Stimulated activated CD4-positive, alpha-beta T cell treated with anti-CD3 and anti-CD28 coated beads, Interleukin-2, amount 100 ng/mL, for 48 hours (primary cell): ENCODE data around the gene CACNB1.
"Not testable (repeated sequence)": the region's sequence is repeated elsewhere in the genome, so short reads cannot be mapped to it uniquely, and the experiment has no call there.

ENCODE experiments used
- DNase-seq, 2 donors: peaks; one replicate each; pipeline ENCODE4 v3.0.0-alpha.2; 2020

The CACNB1 gene

GRCh38 chr17:39150104-39150634, 47.3 kb downstream of the CACNB1 start:
- no peak for DNase-seq

DNA sequence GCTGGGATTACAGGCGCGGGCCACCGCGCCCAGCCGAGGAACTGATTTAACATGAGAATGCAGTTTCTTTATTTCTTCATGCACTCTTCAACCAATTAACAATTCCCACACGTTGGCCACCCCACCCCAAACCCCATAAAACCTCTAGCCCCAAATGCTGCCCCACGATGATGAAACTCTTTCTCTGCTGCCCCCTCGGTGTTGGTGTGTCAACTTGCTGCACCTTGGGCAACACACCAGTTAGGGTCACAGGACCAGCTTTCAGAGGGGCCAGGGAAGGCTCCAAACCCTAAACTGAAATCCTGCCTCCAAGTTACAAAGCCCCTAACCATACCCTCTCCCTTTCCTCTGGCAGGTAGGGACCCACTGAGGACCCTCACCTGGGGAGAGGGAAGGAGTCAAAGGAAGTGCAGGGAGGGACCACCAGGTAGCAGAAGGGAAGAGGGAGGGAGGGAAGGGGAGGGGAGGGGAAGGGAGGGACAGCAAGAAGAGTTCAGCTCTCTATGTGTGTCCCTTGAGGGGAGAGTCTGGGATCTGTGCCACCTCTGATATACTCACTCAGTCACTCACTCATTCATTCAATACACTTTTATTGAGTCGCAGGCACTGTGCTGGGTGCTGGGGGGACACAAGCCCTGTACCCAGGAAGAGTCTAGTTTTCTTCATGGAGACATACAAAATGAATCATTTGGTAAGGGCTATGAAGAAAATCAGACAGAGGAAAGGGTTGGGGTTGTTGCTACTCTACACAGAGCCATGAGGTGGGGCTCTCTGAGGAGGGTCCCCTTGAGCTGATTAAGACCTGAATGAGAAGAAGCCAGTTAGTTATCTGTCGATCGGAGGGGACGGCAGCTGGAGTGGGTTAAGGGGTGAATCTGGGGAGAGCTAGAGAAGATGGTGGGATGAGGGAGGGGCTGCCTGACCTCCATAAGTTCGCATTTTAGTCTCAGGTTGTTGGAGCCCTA, 50.0 kb downstream of the CACNB1 start:
- no peak for DNase-seq

DNA sequence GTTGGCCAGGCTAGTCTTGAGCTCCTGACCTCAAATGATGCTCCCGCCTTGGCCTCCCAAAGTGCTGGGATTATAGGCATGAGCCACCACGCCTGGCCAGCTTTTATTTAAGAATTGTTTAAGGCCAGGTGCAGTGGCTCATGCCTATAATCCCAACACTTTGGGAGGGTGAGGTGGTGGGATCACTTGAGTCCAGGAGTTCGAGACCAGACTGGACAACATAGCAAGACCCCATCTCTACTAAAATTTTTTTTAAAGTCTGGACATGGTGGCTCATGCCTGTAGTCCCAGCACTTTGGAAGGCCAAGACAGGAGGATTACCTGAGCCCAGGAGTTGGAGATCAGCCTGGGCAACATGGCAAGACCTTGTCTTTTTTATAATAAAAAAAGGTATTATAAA, 51.2 kb downstream of the CACNB1 start:
- no peak for DNase-seq

DNA sequence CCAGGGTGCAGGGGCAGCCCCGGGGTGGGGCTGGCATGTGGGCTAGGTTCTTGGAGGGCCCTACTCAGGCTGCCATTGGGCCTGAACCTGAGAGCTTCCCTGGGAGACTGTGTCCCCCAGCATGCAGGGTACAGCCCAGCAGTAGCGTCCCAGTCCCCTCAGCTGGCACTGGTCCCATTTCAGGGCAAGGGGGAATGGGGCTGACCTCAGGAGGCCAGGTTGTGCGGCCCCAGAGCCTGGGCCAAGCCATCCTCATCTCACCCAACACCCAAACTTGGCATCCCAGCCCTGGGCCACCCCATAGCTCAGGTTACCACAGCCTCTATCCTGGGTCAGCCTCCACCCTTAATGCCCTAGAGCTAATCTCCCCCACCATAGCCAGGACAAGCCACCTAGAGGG, 52.3 kb downstream of the CACNB1 start:
- no peak for DNase-seq

DNA sequence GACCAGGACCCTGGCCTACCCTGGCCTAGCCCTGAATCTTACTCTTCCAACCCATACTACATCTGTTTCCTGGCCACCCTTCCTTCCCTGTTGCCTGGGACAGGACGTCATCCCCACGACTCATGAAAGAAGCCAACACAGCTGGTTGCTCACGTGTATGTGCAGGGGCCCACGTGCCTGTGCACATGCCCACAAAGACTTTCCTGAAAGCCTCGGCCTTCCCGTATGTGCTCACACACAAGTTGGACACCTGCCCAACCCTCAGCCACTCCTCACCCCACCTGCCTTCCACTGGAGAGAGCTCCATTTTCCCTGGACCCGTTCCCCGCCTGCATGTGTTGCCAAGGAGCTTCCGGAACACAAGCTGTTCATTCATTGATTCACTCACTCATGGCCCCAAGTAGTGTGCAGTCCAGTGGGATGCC, 53.0 kb downstream of the CACNB1 start:
- DNase-seq, result no peak

- no peak for DNase-seq
Measured at GRCh38 chr17:39143552-39144093, 53.8 kb downstream of the CACNB1 start.

DNA sequence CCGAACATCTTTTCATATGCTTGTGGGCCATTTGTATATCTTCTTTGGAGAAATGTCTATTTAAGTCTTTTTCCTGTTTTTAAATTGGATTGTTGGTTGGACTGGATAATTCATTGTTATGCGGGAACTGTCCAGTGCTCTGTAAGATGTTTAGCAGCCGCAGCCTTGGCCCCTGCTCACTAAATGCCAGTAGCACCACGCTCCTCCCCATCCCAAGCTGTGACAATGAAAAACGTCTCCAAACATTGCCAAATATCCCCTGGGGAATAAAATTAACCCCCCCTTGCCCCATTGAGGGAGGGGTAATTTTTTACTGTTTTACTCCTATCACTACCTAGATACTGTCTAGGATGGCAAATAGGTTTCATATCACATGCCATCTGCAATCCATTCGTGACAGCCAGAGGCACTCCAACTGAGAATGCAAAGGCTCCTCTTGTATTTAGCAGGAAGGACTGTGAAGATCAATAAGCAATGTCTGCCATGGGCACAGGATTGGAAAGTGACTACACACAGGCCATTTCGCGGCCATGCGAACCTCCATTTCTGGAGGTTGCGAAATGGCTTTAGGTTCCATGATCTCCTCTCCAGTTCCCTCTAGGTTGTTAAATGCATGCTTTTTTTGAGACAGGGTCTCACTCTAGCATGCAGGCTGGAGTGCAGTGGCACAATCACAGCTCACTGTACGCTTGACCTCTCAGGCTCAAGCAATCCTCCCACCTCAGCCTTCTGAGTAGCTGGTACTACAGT, 55.4 kb downstream of the CACNB1 start:
- no peak for DNase-seq

- no peak for DNase-seq
Measured at GRCh38 chr17:39141294-39141693, 56.2 kb downstream of the CACNB1 start.

DNA sequence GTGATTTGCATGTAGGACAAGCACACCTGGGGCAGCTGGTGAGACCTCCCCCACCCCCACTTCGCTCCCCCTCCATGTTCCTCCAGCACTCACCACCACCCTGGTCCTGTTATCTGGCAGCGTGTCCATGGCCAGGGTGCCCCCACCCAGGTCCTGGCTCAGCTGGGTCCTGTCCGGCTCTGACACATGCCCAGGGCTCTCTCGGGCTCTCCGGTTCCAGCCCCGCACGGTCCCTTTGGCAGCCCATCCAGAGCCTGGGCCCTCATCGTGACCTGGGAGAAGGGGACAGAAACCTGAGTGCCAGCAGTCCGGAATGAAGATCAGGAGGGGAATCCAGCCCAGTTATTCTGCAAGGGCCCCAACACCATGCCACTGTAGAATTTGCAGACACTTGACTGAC, 57.9 kb downstream of the CACNB1 start:
- DNase-seq, result no peak

DNA sequence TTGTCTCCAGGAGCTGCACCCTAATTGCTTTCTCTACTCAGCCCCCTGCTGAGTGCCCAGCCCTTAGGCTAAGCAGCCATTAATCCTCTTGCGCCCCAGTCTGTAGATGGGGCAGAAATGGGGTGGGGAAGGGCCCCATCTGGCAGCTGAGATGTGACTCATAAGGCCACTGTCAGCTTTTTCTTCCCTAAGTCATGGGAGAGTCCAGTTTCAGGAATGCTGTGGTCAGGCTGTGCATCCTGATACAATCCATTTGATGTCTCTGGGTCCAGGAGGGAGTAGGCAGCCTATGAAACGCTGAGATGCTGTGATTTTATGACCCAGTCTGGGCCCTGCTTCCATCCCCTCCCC, 58.3 kb downstream of the CACNB1 start:
- no peak for DNase-seq

DNA sequence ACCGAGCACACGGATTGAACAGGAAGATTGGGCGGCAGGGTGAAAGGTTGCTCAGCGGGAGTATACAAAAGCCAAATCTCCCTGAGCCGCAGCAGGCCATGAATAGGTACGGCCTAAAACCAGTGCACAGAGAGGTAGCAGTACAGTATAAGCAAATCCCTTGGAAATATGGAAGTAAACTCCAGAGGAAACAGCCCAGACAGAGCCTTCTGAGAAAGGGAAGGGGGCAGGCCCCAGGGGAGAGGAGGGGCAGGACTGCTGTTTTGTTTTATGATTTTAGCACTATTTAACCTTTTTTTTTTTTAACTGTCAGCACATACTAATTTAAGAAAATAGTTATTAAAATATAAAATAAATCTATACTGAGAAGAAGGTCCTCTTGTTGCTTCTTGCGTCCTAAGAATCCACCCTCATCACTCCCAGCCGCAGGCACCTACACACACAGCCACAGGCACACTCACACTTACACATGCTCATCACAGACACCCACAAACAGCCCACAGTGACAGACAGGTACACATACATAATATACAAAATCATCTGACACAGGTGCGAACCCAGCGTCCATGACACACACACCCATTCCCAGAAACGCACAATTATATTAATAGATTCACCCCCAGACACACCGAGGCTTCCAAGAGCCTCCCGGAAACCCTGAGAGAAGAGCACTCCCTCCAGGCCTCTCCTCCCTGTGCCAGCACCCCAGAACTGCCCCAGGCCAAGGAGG, 58.9 kb downstream of the CACNB1 start:
- DNase-seq, result no peak

- no peak for DNase-seq
Measured at GRCh38 chr17:39134878-39135277, 62.6 kb downstream of the CACNB1 start.

DNA sequence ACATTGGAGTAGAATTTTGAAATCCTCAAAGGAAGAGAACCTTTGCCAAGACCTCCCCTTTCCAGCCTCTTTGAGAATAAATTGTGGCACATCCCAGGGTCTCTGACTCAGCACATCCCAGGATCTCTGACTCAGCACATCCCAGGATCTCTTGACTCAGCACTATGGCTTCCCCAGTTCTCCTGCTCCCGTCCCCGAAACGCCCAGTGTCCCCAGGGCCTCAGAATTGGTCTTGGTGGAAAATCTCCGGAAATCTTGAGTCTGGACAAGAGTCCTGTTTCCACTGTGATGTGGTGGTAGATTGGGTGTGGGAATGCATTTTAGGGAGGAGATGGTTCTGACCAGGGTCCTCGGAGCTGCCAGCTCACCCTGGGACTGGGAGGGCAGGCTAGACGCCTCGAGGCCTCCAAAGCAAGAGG, 65.3 kb downstream of the CACNB1 start:
- DNase-seq, result no peak

- DNase-seq, result no peak
Measured at GRCh38 chr17:39131616-39132015, 65.9 kb downstream of the CACNB1 start.

GRCh38 chr17:39130205-39130604, 67.3 kb downstream of the CACNB1 start:
- no peak for DNase-seq

DNA sequence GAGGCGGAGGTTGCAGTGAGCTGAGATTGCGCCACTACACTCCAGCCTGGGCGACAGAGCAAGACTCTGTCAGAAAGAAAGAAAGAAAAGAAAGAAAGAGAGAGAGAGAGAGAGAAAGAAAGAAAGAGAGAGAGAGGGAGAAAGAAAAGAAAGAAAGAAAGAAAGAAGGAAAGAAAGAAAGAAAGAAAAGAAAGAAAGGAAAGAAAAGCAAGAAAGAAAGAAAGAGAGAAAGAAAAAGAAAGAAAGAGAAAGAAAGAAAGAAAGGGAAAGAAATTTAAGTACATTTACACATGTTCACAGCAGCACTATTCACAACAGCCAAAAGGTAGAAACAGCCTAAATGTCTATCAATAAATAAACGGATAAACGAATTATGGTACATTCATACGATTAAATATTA, 67.9 kb downstream of the CACNB1 start:
- DNase-seq, result not testable (repeated sequence)

- DNase-seq, result no peak
Measured at GRCh38 chr17:39126436-39126835, 71.0 kb downstream of the CACNB1 start.

GRCh38 chr17:39125143-39125875, 72.2 kb downstream of the CACNB1 start:
- no peak for DNase-seq

DNA sequence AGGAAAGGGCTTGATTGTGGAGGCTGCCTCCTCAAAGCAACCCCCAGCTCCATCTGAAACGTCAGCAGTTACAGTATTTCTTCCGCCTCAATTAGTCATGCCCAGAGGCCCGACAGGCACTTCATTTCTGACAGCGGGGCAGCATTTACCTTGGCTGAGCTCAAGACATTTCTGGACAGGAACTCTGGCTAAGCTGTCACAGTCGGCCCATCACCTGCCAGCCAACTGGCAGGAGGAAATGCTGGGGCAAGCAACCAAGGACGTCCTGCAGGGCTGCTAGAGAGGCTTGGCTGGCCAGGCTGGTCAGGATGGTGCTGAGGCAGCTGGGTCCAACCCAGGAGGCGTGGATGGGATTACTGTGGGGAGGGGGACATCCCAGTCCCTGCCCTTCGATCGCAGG, 73.8 kb downstream of the CACNB1 start:
- no peak for DNase-seq
